Adrenal gland (tissue), 12 donors: ENCODE data around the gene XYLT1. TPM values are rescaled to one million over a fixed set of nuclear protein-coding genes. Genes with fewer than 3 reads are reported as not detected.

Experiments used
- DNase-seq, 7 donors: peaks; one replicate each; pipeline ENCODE4 v3.0.0-alpha.2; 2019 to 2020
- H3K27ac ChIP-seq, 5 donors: fragments of 200-600 bp; sonication (generic) in 4 of 5; 1 replicate in 3 of 5; 2 replicates in 2 of 5; pipeline versions ENCODE4 v1.5.1 to v1.8.0; 2016 to 2020; ENCODE audit warnings: mild to moderate bottlenecking in 1 of 5
- H3K27me3 ChIP-seq: fragments of 200-600 bp; 2 replicates; pipeline ENCODE4 v1.8.0; 2021
- H3K36me3 ChIP-seq, 2 donors: fragments of 200-600 bp; replicated peaks in 1 of 2; 1 replicate in 1 of 2; 2 replicates in 1 of 2; pipeline versions ENCODE4 v1.5.1 to v1.8.0; 2018 to 2022
- H3K4me1 ChIP-seq, 2 donors: fragments of 200-600 bp; replicated peaks in 1 of 2; 1 replicate in 1 of 2; 2 replicates in 1 of 2; pipeline versions ENCODE4 v1.5.1 to v1.8.0; 2018 to 2021
- H3K4me3 ChIP-seq, 4 donors: fragments of 200-600 bp; sonication (generic) in 3 of 4; one replicate each; pipeline ENCODE4 v1.5.1; 2016 to 2018
- H3K9me3 ChIP-seq, 3 donors: fragments of 200-600 bp; sonication (generic) in 1 of 3; replicated peaks in 1 of 3; 1 replicate in 2 of 3; 2 replicates in 1 of 3; pipeline versions ENCODE4 v1.5.1 to v1.8.0; 2016 to 2021
- CTCF ChIP-seq, 6 experiments: fragments of 450-650 bp in 4 of 6; fragments of 200-600 bp in 2 of 6; sonication (generic) in 1 of 6; IDR thresholded peaks; 1 replicate in 5 of 6; 2 replicates in 1 of 6; pipeline versions ENCODE4 v1.5.1 to v1.8.0; 2016 to 2021; ENCODE audit warnings: antibody characterized with exemption in 6 of 6, mild to moderate bottlenecking in 2 of 6, moderate library complexity in 1 of 6
- POLR2A ChIP-seq, 2 donors: fragments of 450-650 bp; IDR thresholded peaks; one replicate each; pipeline ENCODE4 v1.6.1; 2017; ENCODE audit warnings: antibody characterized with exemption in 2 of 2, mild to moderate bottlenecking in 2 of 2, moderate library complexity in 1 of 2
- WGBS, 4 donors: extraction: QIAGEN DNeasy Blood & Tissue Kit in 2 of 4; methylation state at CpG; one replicate each; pipeline versions ENCODE4 v1.1.5 to v1.1.7; 2013 to 2017; 5-methylcytosine and 5-hydroxymethylcytosine counted together
- intact Hi-C, 2 donors: fragments of 100-400 bp; cut with DNase I; formaldehyde crosslinking; loops; one replicate each; pipeline versions ENCODE4 v1.14.1 to v1.15.0; 2022 to 2023
- polyA plus RNA-seq, 3 donors: library from polyadenylated mRNA; stranded (reverse); fragments of 200-250 nt in 2 of 3; fragments of 350-450 nt in 1 of 3; fragmentation: Illumina TruSeq in 1 of 3; extraction: RNeasy Lipid Tissue Mini Kit (QIAGEN cat#74804) in 1 of 3; gene quantifications; one replicate each; pipeline ENCODE4 v1.2.3, GENCODE V29; 2013 to 2014
- total RNA-seq, 9 donors: library from RNA; depleted of rRNA in 4 of 9; stranded (reverse); fragments of >200 nt in 4 of 9; fragments of 120-200 nt in 1 of 9; fragmentation: NEBNext Ultra II Directional in 1 of 9; extraction: Animal tissue kit (Norgen Biotek cat#: 25700) in 1 of 9; gene quantifications; one replicate each; pipeline versions ENCODE4 v1.1.0 to v1.2.4, GENCODE V29; 2013 to 2023
- donor health status: healthy with polysubstance abuse.
- donor health status: Bipolar disorder and iron deficiency.
- donor health status: DM: yes; HTN: yes; CAD: no.
- donor health status: DM: no; HTN: no; CAD: no.
- donor health status: DM: no; HTN: no; CAD: no.
- donor health status: DM: yes; HTN: yes; CAD: no.

The XYLT1 gene
- total and polyA plus RNA-seq, 12 donors: 1.3 to 67.6 (median 16.8) TPM

GRCh38 chr16:17519101-17519955 lies 48.6 kb upstream of the XYLT1 start:
- intact Hi-C loops: no loop called here
- TF ChIP-seq POLR2A (IDR thresholded peaks at IDR 0.05) (no peak), CTCF (IDR thresholded peaks at IDR 0.05) (no peak)
- no peak overlapping the region for H3K27ac ChIP-seq
- WGBS, 4 donors: 59 to 66% (median 62%) methylated on average over 9 of the region's 9 CpGs
- H3K4me3 ChIP-seq: no peak overlapping the region
- no peaks in the 10 kb centered on the region for H3K9me3 ChIP-seq
- H3K4me1 ChIP-seq: no peaks in the 10 kb centered on the region
- no peak for DNase-seq
- peaks cover 4% of the 10 kb centered on the region for H3K27me3 ChIP-seq
- H3K36me3 ChIP-seq: no peaks in the 10 kb centered on the region

- H3K9me3 ChIP-seq: no peaks in the 10 kb centered on the region
- H3K4me3 ChIP-seq: no peak overlapping the region
- no peaks in the 10 kb centered on the region for H3K4me1 ChIP-seq
- intact Hi-C loops: no loop called here
- no peaks in the 10 kb centered on the region for H3K36me3 ChIP-seq
- no peak overlapping the region for H3K27ac ChIP-seq
- TF ChIP-seq CTCF (IDR thresholded peaks at IDR 0.05) (no peak), POLR2A (IDR thresholded peaks at IDR 0.05) (no peak)
- 33 to 48% (median 37%) methylated on average over 3 of the region's 3 CpGs for WGBS, 4 donors
- no peak for DNase-seq
- peaks cover 4% of the 10 kb centered on the region for H3K27me3 ChIP-seq
Measured at GRCh38 chr16:17518441-17518840, 47.7 kb upstream of the XYLT1 start.

- H3K9me3 ChIP-seq: no peaks in the 10 kb centered on the region
- WGBS, 4 donors: 78 to 87% (median 82%) methylated on average over 9 to 10 of the region's 10 CpGs
- intact Hi-C loops: no loop called here
- TF ChIP-seq CTCF (IDR thresholded peaks at IDR 0.05): no peak
- no peak for TF ChIP-seq POLR2A (IDR thresholded peaks at IDR 0.05)
- H3K27ac ChIP-seq: no peak overlapping the region
- DNase-seq: no peak
- peaks cover 4% of the 10 kb centered on the region for H3K27me3 ChIP-seq
- no peaks in the 10 kb centered on the region for H3K4me1 ChIP-seq
- H3K36me3 ChIP-seq: no peaks in the 10 kb centered on the region
- H3K4me3 ChIP-seq: no peak overlapping the region
Measured at GRCh38 chr16:17515421-17516210, 44.9 kb upstream of the XYLT1 start.

- no peak overlapping the region for H3K27ac ChIP-seq
- 31 to 55% (median 51%) methylated on average over 5 to 6 of the region's 6 CpGs for WGBS, 4 donors
- H3K9me3 ChIP-seq: no peaks in the 10 kb centered on the region
- intact Hi-C loops: no loop called here
- H3K4me1 ChIP-seq: no peaks in the 10 kb centered on the region
- no peak for DNase-seq
- TF ChIP-seq CTCF (IDR thresholded peaks at IDR 0.05): no peak
- TF ChIP-seq POLR2A (IDR thresholded peaks at IDR 0.05): no peak
- no peaks in the 10 kb centered on the region for H3K36me3 ChIP-seq
- H3K27me3 ChIP-seq: peaks cover 4% of the 10 kb centered on the region
- no peak overlapping the region for H3K4me3 ChIP-seq
Measured at GRCh38 chr16:17512636-17513220, 42.0 kb upstream of the XYLT1 start.
